Smooth muscle cell (in vitro differentiated cells): Measurements from ENCODE around the gene WDR76. TPM values are rescaled to one million over a fixed set of nuclear protein-coding genes. Genes with fewer than 3 reads are reported as not detected.
"Not testable (repeated sequence)": the region's sequence is repeated elsewhere in the genome, so short reads cannot be mapped to it uniquely, and the experiment has no call there.

Experiments used
- DNase-seq: peaks from one replicate; lab custom pipeline; 2025; ENCODE audit not compliant: unreplicated experiment; lab: John Stamatoyannopoulos, UW
- H2AFZ ChIP-seq: fragments of 200-600 bp; sonication (generic); 2 replicates; pipeline ENCODE4 v1.6.0; 2016; ENCODE audit warnings: antibody characterized with exemption, low read depth, mild to moderate bottlenecking
- H3F3A ChIP-seq: fragments of 200-600 bp; sonication (generic); 2 replicates; pipeline ENCODE4 v1.6.0; 2017; ENCODE audit warnings: antibody characterized with exemption, low read depth
- H3K27ac ChIP-seq: fragments of 200-600 bp; sonication (generic); 2 replicates; pipeline ENCODE4 v1.5.1; 2016; ENCODE audit warnings: low read depth, mild to moderate bottlenecking
- H3K27me3 ChIP-seq: fragments of 200-600 bp; sonication (generic); 2 replicates; pipeline ENCODE4 v1.6.1; 2016; ENCODE audit warnings: low read depth, mild to moderate bottlenecking
- H3K36me3 ChIP-seq: fragments of 200-600 bp; sonication (generic); 2 replicates; pipeline ENCODE4 v1.5.1; 2016; ENCODE audit warnings: low read depth
- H3K4me1 ChIP-seq: fragments of 200-600 bp; sonication (generic); 2 replicates; pipeline ENCODE4 v1.5.1; 2016; ENCODE audit warnings: low read depth
- H3K4me2 ChIP-seq: fragments of 200-600 bp; sonication (generic); 2 replicates; pipeline ENCODE4 v1.6.0; 2016; ENCODE audit warnings: mild to moderate bottlenecking
- H3K4me3 ChIP-seq: fragments of 200-600 bp; sonication (generic); 2 replicates; pipeline ENCODE4 v1.5.1; 2016; ENCODE audit warnings: mild to moderate bottlenecking
- H3K79me2 ChIP-seq: fragments of 200-600 bp; sonication (generic); 2 replicates; pipeline ENCODE4 v1.6.0; 2016; ENCODE audit warnings: low read depth, mild to moderate bottlenecking
- H3K9ac ChIP-seq: fragments of 200-600 bp; sonication (generic); 2 replicates; pipeline ENCODE4 v1.6.0; 2016; ENCODE audit warnings: low read depth
- H3K9me3 ChIP-seq: fragments of 200-600 bp; sonication (generic); replicated peaks from 2 replicates; pipeline ENCODE4 v1.5.1; 2016; ENCODE audit warnings: low read depth
- H4K20me1 ChIP-seq: fragments of 200-600 bp; sonication (generic); 2 replicates; pipeline ENCODE4 v1.6.0; 2016; ENCODE audit warnings: low read depth
- CTCF ChIP-seq: fragments of 200-600 bp; sonication (generic); IDR thresholded peaks from 2 replicates; pipeline ENCODE4 v1.5.1; 2017; ENCODE audit warnings: borderline replicate concordance, mild to moderate bottlenecking, antibody characterized with exemption; ENCODE audit not compliant: insufficient read depth, poor library complexity, severe bottlenecking
- WGBS: methylation state at CpG from one replicate; pipeline ENCODE4 v1.1.7; 2016; ENCODE audit warnings: low lambda C conversion rate; 5-methylcytosine and 5-hydroxymethylcytosine counted together
- polyA plus RNA-seq: library from polyadenylated mRNA; unstranded; fragments of >200 nt; fragmentation: Nextera tagmentation; extraction: Ambion mirVana; gene quantifications from 2 replicates; pipeline ENCODE4 v1.2.1, GENCODE V29; 2016
- total RNA-seq: library from RNA; depleted of rRNA; stranded (reverse); fragments of >200 nt; gene quantifications from 2 replicates; pipeline ENCODE4 v1.2.3, GENCODE V29; 2014

The WDR76 gene
- total and polyA plus RNA-seq, 2 experiments from 2014 or later = 3.4 to 9.8 TPM

- Histone ChIP-seq H3K9ac (peak within 1 kb of the TSS; percentile 86), H3K27me3 (no peaks in the 10 kb centered on the region), H3F3A (peaks cover 49% of the 10 kb centered on the region), H3K79me2 (peaks cover 21% of the 10 kb centered on the region), H3K27ac (peak within 1 kb of the TSS; percentile 43), H3K4me2 (peak within 1 kb of the TSS; percentile 92), H3K9me3 (no peaks in the 10 kb centered on the region), H3K4me1 (peaks cover 15% of the 10 kb centered on the region), H3K4me3 (peak within 1 kb of the TSS; percentile 88), H3K36me3 (peaks cover 7% of the 10 kb centered on the region), H2AFZ (no peak within 1 kb of the TSS), H4K20me1 (peaks cover 29% of the 10 kb centered on the region)
- WGBS = 8% methylated on average over 42 of the region's 44 CpGs
- TF ChIP-seq CTCF = no peak
- peak; percentile 62 for DNase-seq
Observed at GRCh38 chr15:43800286-43801141, 26.3 kb upstream of the WDR76 start, which contains the start of gene HYPK. TSS of gene HYPK (plus strand) at chr15:43800599. CDS start at chr15:43800623, 24 bp downstream.

- H3K9ac ChIP-seq, H3K4me3 ChIP-seq: not testable (repeated sequence)
- WGBS = 98% methylated on average over 7 of the region's 7 CpGs
Observed at GRCh38 chr15:43802676-43803075, 24.1 kb upstream of the WDR76 start.

GRCh38 chr15:43808435-43808950 lies 18.3 kb upstream of the WDR76 start:
- TF ChIP-seq CTCF = no peak
- H3K27me3 ChIP-seq = no peaks in the 10 kb centered on the region
- no peak overlapping the region for H3K4me2 ChIP-seq
- no peak overlapping the region for H3K9ac ChIP-seq
- 97% methylated on average over 5 of the region's 5 CpGs for WGBS
- DNase-seq = no peak
- peaks cover 35% of the 10 kb centered on the region for H3K36me3 ChIP-seq
- H3K4me1 ChIP-seq = no peaks in the 10 kb centered on the region
- H3F3A ChIP-seq = peaks cover 5% of the 10 kb centered on the region
- no peaks in the 10 kb centered on the region for H3K9me3 ChIP-seq
- no peaks in the 10 kb centered on the region for H3K79me2 ChIP-seq
- H3K4me3 ChIP-seq = no peak overlapping the region
- H4K20me1 ChIP-seq = no peaks in the 10 kb centered on the region
- no peak overlapping the region for H3K27ac ChIP-seq
- no peak overlapping the region for H2AFZ ChIP-seq

More at GRCh38 chr15:43802676-43803075, 24.1 kb upstream of the WDR76 start:
- not testable (repeated sequence) for H3K27me3 ChIP-seq, H3K4me2 ChIP-seq, H3K9me3 ChIP-seq, DNase-seq, H2AFZ ChIP-seq, H3K27ac ChIP-seq, H4K20me1 ChIP-seq
- Histone ChIP-seq H3K79me2 (peaks cover 17% of the 10 kb centered on the region), H3K36me3 (peaks cover 11% of the 10 kb centered on the region), H3K4me1 (peaks cover 15% of the 10 kb centered on the region), H3F3A (peaks cover 37% of the 10 kb centered on the region)

- Histone ChIP-seq H3K4me1 (no peaks in the 10 kb centered on the region), H2AFZ (no peak overlapping the region), H4K20me1 (no peaks in the 10 kb centered on the region), H3K9ac (no peak overlapping the region), H3K79me2 (no peaks in the 10 kb centered on the region), H3K27ac (no peak overlapping the region), H3K4me2 (no peak overlapping the region), H3K27me3 (no peaks in the 10 kb centered on the region), H3K4me3 (no peak overlapping the region), H3K9me3 (no peaks in the 10 kb centered on the region), H3K36me3 (peaks cover 38% of the 10 kb centered on the region), H3F3A (peaks cover 5% of the 10 kb centered on the region)
- whole genome bisulfite sequencing = 97% methylated on average over 6 of the region's 6 CpGs
- TF ChIP-seq CTCF = no peak
- no peak for DNase-seq
Observed at GRCh38 chr15:43808960-43809678, 17.7 kb upstream of the WDR76 start.

GRCh38 chr15:43815064-43815463 lies 11.7 kb upstream of the WDR76 start:
- not testable (repeated sequence) for H3K27ac ChIP-seq, H3K4me2 ChIP-seq, H3K9me3 ChIP-seq, H3K27me3 ChIP-seq, DNase-seq, H3K4me3 ChIP-seq, H3K4me1 ChIP-seq, H3F3A ChIP-seq, H3K9ac ChIP-seq, H2AFZ ChIP-seq
- peaks cover 17% of the 10 kb centered on the region for H3K79me2 ChIP-seq
- 97% methylated on average over 5 of the region's 5 CpGs for WGBS
- H4K20me1 ChIP-seq = peaks cover 24% of the 10 kb centered on the region
- H3K36me3 ChIP-seq = peaks cover 28% of the 10 kb centered on the region
